Lung (tissue), 12 donors: ENCODE results near the gene RING1. TPM values are rescaled to one million over a fixed set of nuclear protein-coding genes. Genes with fewer than 3 reads are reported as not detected.

Source experiments
- ATAC-seq: fragments of 200-7000 bp; cut with Tn5 transposase; one replicate; pipeline ENCODE4 v1.9.1; 2020; ENCODE audit warnings: moderate number of reproducible peaks; ENCODE audit not compliant: insufficient read depth, low FRiP score
- DNase-seq, 3 donors: peaks; one replicate each; pipeline ENCODE4 v3.0.0-alpha.2; 2013 to 2017
- H3K27ac ChIP-seq, 2 donors: one replicate each; pipeline ENCODE4 v1.5.1; 2013; ENCODE audit warnings: mild to moderate bottlenecking in 2 of 2, moderate library complexity in 2 of 2, control low read depth in 1 of 2, inconsistent platforms in 1 of 2, low read depth in 1 of 2, low read length in 1 of 2
- H3K27me3 ChIP-seq, 3 donors: one replicate each; pipeline ENCODE4 v1.5.1; 2013; ENCODE audit warnings: low read length in 2 of 3; ENCODE audit not compliant: control insufficient read depth in 3 of 3, insufficient read depth in 3 of 3
- H3K36me3 ChIP-seq, 4 donors: one replicate each; pipeline ENCODE4 v1.5.1; 2013; ENCODE audit warnings: low read length in 4 of 4, mild to moderate bottlenecking in 1 of 4, moderate library complexity in 1 of 4; ENCODE audit not compliant: control insufficient read depth in 4 of 4, insufficient read depth in 4 of 4
- H3K4me1 ChIP-seq, 5 donors: one replicate each; pipeline ENCODE4 v1.5.1; 2013; ENCODE audit warnings: low read length in 5 of 5, mild to moderate bottlenecking in 2 of 5, moderate library complexity in 1 of 5; ENCODE audit not compliant: control insufficient read depth in 5 of 5, insufficient read depth in 5 of 5
- H3K4me3 ChIP-seq: one replicate; pipeline ENCODE4 v1.5.1; 2013; ENCODE audit warnings: mild to moderate bottlenecking, control low read depth, moderate library complexity
- H3K9ac ChIP-seq, 2 donors: one replicate each; pipeline ENCODE4 v1.5.1; 2013; ENCODE audit warnings: low read length in 2 of 2, control low read depth in 1 of 2; ENCODE audit not compliant: insufficient read depth in 1 of 2
- H3K9me3 ChIP-seq, 4 donors: one replicate each; pipeline ENCODE4 v1.5.1; 2013; ENCODE audit warnings: low read length in 3 of 4, mild to moderate bottlenecking in 1 of 4, moderate library complexity in 1 of 4; ENCODE audit not compliant: control insufficient read depth in 4 of 4, insufficient read depth in 3 of 4
- WGBS, 2 donors: extraction: QIAGEN DNeasy Blood & Tissue Kit; methylation state at CpG; one replicate each; pipeline ENCODE4 v1.1.7; 2013; 5-methylcytosine and 5-hydroxymethylcytosine counted together
- polyA plus RNA-seq, 2 donors: library from polyadenylated mRNA; stranded (reverse); fragments of 200-250 nt; gene quantifications; one replicate each; pipeline ENCODE4 v1.2.1, GENCODE V29; 2013
- total RNA-seq, 2 donors: library from RNA; depleted of rRNA in 1 of 2; stranded (reverse); fragments of >200 nt in 1 of 2; gene quantifications; one replicate each; pipeline ENCODE4 v1.2.1, GENCODE V29; 2014 to 2021
- TF ChIP-seq, protein P1 (sequence below): IDR thresholded peaks from 2 replicates; pipeline ENCODE4 v1.5.1; 2012; ENCODE audit warnings: mild to moderate bottlenecking; ENCODE audit errors: control extremely low read depth, extremely low read depth
- donor health status: control.
- donor health status: control.
- donor health status: Bipolar disorder and iron deficiency.
- donor health status: healthy.
- donor health status: DM: yes; HTN: yes; CAD: no.

The RING1 gene
- total and polyA plus RNA-seq, 4 donors = 30.0 to 46.6 (median 38.9) TPM

DNA sequence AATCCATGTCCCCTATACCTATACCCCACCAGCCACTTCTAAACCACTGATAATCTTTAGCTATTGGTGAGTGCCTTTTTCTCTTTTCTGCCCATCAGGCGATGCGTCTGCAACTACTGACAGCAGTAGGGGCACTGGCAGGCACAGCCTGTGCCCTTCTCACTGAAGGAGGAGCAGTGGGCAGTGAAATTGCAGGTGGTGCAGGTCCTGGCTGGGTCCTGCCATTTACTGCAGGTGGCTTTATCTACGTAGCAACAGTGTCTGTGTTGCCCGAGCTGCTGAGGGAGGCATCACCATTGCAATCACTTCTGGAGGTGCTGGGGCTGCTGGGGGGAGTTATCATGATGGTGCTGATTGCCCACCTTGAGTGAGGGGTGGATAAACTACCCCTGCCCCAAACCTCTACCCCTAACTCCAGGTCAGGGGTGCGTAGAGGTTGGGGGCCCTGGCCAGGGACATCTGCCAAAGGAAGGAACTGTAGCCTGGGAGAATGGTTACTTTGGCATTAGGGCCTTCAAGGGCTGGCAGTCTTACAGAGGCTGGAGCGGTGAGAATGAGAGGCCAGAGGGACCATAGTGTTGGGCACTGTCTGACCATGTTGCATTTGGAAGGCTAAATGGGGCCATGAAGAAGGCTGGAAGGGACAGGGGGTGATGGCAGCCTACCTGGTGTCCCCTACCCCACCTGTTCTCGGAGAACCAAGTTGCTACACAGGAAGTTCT is 4.7 kb upstream of the RING1 start:
- DNase-seq (no peak), ATAC-seq (no peak)
- no peak overlapping the region for H3K27ac ChIP-seq
- 88 to 90% methylated on average over 7 of the region's 7 CpGs for WGBS, 2 donors
- TF ChIP-seq, protein P1, sequence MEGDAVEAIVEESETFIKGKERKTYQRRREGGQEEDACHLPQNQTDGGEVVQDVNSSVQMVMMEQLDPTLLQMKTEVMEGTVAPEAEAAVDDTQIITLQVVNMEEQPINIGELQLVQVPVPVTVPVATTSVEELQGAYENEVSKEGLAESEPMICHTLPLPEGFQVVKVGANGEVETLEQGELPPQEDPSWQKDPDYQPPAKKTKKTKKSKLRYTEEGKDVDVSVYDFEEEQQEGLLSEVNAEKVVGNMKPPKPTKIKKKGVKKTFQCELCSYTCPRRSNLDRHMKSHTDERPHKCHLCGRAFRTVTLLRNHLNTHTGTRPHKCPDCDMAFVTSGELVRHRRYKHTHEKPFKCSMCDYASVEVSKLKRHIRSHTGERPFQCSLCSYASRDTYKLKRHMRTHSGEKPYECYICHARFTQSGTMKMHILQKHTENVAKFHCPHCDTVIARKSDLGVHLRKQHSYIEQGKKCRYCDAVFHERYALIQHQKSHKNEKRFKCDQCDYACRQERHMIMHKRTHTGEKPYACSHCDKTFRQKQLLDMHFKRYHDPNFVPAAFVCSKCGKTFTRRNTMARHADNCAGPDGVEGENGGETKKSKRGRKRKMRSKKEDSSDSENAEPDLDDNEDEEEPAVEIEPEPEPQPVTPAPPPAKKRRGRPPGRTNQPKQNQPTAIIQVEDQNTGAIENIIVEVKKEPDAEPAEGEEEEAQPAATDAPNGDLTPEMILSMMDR = no peak
- H3K36me3 ChIP-seq = peaks cover 0 to 26% (median 16%) of the 10 kb centered on the region in 4 donors
- H3K4me1 ChIP-seq = peaks cover 11 to 52% (median 24%) of the 10 kb centered on the region in 5 donors
- H3K9me3 ChIP-seq = no peaks in the 10 kb centered on the region
- H3K9ac ChIP-seq = no peak overlapping the region
- H3K4me3 ChIP-seq = no peak overlapping the region
- H3K27me3 ChIP-seq = no peaks in the 10 kb centered on the region

DNA sequence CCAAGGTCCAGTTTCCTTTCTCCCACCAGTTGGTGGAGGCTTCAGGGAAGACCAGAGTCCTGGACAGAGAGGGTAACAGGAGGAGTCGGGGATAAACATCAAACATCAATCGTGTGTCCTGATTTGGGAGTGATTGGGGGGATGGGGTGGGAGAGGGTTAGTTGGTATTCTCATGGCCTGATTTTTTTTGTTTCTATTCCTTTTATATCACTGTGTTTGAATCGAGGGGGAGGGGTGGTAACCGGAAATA is 4.2 kb upstream of the RING1 start:
- Histone ChIP-seq H3K4me3 (no peak overlapping the region), H3K36me3 (peaks cover 0 to 26% (median 16%) of the 10 kb centered on the region in 4 donors), H3K9ac (no peak overlapping the region), H3K27ac (no peak overlapping the region), H3K9me3 (no peaks in the 10 kb centered on the region), H3K27me3 (no peaks in the 10 kb centered on the region), H3K4me1 (peaks cover 9 to 54% (median 24%) of the 10 kb centered on the region in 5 donors)
- DNase-seq (no peak), ATAC-seq (no peak)
- 3% methylated on average over 4 of the region's 4 CpGs for WGBS, 2 donors
- TF ChIP-seq, protein P1 = no peak

DNA sequence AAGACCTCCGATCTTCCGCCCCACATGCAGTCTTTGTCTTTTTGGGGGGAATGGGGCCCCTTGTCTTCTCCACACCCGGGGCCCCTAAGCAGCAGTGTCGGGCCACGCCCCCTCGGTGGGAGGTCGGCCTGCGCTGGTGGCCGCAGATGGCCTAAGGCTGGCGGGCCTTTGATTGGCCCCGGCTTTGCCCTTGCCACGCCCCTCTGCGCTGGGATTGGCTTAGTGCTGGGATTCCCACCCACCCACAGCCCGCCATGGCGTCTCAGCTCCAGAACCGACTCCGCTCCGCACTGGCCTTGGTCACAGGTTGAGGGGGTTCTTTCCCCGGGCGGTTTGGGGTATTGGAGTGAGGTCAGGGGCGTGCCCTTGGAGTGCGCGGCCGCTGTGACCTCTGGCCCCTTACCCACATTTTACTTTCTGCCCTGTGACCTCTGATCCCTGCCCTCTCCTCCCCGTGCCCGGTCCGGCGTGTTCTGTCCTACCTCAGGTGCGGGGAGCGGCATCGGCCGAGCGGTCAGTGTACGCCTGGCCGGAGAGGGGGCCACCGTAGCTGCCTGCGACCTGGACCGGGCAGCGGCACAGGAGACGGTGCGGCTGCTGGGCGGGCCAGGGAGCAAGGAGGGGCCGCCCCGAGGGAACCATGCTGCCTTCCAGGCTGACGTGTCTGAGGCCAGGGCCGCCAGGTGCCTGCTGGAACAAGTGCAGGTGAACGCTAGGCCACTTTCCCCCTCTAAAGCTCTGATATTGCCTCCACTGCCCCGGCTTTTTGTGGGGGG is 3.7 kb upstream of the RING1 start, which contains the start of gene HSD17B8:
TSS of gene HSD17B8 (plus strand) at position 241 of the 776 bp plus-strand sequence. CDS start at position 255, 14 bp downstream.
- peak within 1 kb of the TSS in 1 of 2 donors; percentile 77 for H3K9ac ChIP-seq
- peaks cover 7 to 55% (median 24%) of the 10 kb centered on the region in 5 donors for H3K4me1 ChIP-seq
- no peaks in the 10 kb centered on the region for H3K27me3 ChIP-seq
- TF ChIP-seq, protein P1 = no peak
- peaks cover 0 to 26% (median 18%) of the 10 kb centered on the region in 4 donors for H3K36me3 ChIP-seq
- peak within 1 kb of the TSS; percentile 74 to 87 for H3K27ac ChIP-seq
- peak; percentile 96 to 97 (median 96) for DNase-seq
- peak; percentile 71 for ATAC-seq
- H3K4me3 ChIP-seq = peak within 1 kb of the TSS; percentile 69
- H3K9me3 ChIP-seq = no peaks in the 10 kb centered on the region
- 0 to 1% methylated on average over 47 to 48 of the region's 48 CpGs for WGBS, 2 donors
